GM18502 (cell line): ENCODE results near the gene RAPGEF4.
"Not testable (repeated sequence)": the region's sequence is repeated elsewhere in the genome, so short reads cannot be mapped to it uniquely, and the experiment has no call there.

Experiments
- ATAC-seq: cut with Tn5 transposase; IDR thresholded peaks from one replicate; pipeline ENCODE4 v1.9.1; 2021; ENCODE audit warnings: mild to moderate bottlenecking; ENCODE audit not compliant: unreplicated experiment, poor library complexity

Gene RAPGEF4

DNA sequence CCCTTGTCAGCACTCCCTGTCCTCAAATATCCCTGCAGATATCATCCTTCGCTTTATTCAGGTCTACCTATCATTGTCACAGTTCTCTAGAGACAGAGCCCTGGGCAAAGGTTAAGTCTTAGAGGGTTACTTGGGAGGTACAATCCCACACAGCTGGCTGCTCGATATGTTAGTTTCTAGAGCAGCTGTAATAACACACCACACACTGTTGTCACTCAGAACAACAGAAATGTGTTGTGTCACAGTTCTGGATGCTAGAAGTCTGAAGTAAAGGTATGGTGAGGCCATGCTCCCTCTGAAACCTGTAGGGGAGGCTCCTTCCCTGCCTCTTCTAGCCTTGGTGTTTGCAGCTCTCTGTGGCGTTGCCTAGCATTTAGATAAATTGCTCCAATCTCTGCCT is 9.9 kb upstream of the RAPGEF4 start:
- no peak for ATAC-seq

- no peak for ATAC-seq
Observed at GRCh38 chr2:172726172-172726735, 9.4 kb upstream of the RAPGEF4 start.

GRCh38 chr2:172730411-172730810 is 5.2 kb upstream of the RAPGEF4 start:
- ATAC-seq, result no peak

DNA sequence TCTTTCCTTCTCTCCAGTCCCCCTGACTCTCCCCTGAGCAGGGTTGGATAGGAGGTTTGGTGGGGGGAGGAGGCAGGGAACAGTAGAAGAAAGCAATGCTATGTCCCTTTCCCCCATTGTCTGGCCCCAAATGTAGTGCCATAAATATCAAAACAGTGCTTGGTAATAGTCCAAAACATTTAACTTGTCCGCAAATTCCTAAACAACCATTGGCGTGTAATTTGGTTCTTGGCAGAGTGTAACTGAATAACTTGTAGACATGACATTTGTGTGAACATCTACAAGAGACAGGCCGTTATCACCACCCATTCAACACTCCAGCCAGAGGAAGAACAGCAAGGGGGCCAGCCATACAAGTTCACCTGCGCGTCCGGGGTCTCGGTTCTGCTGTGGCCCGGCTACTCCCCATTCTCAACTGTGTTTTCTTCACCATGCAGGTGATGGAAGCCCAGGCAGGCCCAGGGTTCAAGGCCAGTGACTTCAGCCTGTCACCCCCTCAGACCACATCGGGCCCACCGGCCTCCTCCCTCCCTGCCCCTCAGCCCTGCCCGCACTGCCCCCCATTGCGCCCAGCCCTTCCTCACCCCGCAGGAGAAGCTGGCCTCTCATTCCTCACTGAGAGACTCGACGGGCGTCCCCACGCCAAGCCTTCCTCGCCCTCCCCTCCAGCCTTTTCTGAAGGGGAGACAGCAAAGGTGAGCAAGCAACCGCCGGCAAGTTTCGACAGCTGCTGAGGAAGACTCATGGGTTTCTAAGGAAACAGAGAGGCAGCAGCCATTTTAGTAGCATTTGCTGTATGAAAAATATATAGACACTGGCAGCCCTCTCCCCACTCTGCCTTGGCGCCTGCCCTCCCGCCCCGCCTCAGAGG is 699 bp upstream of the RAPGEF4 start:
- ATAC-seq, result no peak

DNA sequence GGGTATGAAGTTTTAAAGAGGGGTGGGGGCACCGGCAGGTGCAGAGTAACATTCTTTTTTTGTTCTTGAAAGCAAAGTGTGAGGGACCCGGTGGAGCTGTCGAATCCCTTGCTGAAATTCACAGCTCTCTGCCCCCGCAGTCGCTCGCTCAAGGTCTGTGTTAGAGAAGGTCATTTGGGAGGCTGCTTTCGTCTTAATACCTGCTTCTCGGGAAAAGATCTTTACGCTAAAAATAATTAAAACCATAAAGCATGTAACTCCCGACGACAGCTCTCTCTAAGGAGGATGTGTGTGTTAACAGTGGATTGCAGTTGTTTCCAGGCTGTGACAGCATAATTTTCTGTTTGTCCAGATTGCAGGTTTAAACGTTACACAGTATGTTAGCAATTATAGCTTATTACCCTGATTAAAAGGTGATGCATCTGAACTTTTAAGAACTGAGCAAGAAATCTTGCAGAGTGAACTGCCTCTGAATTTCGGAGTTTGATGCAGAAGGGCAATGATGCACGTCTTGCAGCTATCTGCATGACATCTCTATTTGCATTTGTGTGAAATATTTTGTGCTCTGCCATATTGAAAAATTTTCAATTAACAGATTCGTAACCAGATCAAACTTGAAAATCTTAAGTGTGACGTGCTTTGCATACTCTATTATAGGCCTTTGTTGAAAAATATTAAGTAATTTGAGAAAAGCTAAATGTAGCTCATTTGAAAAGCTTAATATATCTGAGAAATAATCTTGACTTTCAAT is 954 bp downstream of the RAPGEF4 start:
- no peak for ATAC-seq

DNA sequence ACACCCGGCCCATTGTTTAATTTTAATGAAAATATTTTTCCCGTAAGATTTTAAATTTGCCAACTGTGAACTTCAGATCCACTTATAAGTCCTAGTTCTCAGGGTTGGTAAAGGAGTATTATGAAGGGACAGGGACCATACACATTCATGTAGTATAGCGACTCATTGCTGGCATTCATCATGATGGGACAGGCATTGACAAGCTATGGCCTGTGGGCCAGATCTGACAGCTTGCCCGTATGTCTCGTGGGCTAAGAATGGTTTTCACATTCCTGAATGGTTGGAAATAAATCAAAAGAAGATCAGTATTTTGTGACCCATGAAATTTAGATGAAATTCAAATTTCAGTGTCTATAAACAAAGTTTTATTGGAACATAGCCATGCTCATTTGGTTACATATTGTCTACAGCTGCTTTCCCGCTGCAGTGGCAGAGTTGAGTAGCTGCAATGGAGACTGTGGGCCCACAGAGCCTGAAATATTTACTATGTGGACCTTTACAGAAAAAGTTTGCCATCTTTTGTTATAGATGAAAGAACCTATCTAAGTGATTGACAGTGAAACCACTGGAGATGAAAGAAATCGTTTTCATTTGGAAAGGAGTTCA is 4.1 kb downstream of the RAPGEF4 start:
- ATAC-seq, result no peak

- no peak for ATAC-seq
Observed at GRCh38 chr2:172740856-172741255, 5.2 kb downstream of the RAPGEF4 start.

DNA sequence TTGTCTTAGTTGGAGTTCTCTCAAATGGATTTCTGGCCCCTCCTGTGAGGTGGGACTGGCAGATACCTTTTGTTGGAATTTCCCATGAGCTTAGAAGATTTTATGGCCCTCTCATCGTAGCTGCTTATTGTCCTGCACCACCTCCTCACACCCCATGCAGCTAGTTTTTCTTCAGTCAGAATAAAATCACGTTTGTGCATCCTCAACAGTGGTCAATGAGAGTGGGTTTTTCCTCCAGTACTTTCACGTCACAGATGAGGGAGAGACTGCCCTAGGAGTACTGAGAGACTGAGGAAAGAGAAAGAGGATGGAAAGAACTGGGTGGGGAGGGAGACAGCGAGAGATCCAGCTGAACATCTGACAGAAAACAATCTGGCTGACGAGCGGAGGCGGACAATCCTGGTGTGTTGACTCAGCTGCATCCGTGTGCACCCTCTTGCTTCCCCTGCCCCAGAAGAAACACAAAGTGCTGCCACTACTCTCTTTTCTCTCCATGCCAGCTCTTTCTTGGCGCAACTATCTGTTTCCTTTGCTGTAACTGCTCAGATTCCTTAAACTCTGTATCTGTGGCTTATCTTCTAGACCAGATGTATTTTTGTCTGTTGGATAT is 7.4 kb downstream of the RAPGEF4 start:
- ATAC-seq, result no peak

DNA sequence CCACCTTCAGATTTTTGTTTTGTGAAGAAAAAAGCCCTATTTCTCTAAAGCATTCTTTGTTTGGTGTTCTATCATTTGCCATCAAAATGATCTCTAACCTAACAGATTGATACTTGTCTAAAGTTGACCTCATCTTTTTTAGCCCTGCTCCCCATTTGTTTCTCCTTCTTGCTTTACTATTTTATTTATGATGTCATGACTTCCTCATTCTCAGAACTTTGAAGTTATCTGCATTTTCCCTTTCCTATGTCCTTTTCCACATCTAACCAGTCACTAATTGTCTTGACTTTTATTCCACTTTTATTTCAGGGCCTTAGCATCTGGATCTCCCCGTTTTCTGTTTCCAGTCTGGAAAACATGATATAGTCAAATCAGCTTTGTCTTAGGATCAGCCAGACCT is 8.3 kb downstream of the RAPGEF4 start:
- no peak for ATAC-seq

DNA sequence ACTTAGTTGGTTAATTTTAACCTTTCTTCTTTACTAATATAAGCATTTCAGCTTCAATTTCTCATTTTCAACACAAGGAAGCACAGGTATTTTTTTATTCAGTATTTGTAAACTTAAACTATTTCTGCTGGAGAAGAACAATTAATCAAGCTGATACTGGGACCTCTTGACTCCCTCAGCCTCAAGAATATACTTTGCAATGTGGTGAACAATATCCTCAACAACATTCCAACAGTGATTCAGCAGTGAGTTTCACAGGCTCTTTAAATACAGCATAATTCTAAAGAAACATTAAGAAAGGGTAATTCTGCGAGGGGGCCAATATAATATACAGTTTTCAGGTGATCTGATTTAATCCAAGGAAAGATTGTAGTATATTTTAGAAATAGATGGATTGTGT is 10.0 kb downstream of the RAPGEF4 start:
- no peak for ATAC-seq

- not testable (repeated sequence) for ATAC-seq
Observed at GRCh38 chr2:172748543-172748942, 12.9 kb downstream of the RAPGEF4 start.

GRCh38 chr2:172749388-172749787 is 13.7 kb downstream of the RAPGEF4 start:
- no peak for ATAC-seq

GRCh38 chr2:172751564-172751963 is 15.9 kb downstream of the RAPGEF4 start:
- ATAC-seq, result no peak

DNA sequence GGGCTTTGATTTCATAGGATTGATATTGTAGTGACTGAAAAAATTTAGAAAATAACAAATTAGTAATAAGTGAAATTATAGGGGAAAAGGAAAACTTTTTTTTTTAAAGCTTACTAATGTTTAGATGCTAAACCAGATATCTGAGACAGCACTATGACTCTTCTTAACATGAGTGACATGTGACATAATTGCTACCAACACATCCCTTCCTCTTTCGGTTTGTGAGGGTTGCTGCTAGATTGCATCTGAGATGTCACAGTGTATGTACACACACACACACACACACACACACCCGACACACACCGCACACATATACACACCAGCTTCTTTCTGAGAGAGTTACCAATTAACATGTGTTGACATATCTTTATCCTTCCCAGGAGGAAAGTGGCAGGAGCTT is 18.0 kb downstream of the RAPGEF4 start:
- ATAC-seq, result no peak

DNA sequence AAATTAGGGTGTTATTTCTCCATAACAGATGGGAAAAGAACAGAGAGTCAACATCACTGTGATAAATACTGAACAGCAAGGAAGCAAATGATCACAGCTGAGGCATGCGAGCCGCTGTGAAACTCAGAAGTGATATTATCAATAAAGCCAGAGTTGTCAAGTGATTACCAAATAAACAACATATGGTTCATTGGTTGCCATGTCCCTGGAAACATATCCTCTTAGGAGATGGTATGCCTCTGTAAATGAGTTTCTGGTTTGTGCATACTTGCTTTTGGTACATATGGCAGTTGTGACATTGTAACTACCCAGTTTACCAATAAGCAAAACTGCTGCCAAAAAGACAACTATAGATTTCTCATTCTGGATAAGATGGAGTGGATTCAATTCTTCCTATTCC is 23.8 kb downstream of the RAPGEF4 start:
- ATAC-seq, result no peak

GRCh38 chr2:172761306-172761705 is 25.7 kb downstream of the RAPGEF4 start:
- ATAC-seq, result no peak

GRCh38 chr2:172762574-172762973 is 26.9 kb downstream of the RAPGEF4 start:
- ATAC-seq, result no peak

DNA sequence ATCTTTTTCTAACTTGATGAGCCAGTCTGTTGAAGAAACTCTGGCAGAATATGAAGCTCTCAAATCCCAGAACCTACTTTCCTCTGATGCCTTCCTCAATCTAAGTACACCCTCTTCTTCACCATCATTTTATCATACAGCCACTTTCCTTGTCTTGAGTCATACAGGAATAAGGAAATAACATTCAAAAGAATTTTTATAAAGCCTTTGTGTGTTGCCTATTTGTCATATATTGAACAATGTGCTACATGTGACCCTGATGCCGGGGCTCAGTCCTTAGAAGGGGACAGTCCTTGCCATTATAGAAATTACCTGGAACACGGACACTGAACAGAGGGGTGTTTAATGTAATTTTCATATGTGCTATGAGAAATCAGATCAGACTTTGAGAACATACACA is 27.4 kb downstream of the RAPGEF4 start:
- no peak for ATAC-seq

DNA sequence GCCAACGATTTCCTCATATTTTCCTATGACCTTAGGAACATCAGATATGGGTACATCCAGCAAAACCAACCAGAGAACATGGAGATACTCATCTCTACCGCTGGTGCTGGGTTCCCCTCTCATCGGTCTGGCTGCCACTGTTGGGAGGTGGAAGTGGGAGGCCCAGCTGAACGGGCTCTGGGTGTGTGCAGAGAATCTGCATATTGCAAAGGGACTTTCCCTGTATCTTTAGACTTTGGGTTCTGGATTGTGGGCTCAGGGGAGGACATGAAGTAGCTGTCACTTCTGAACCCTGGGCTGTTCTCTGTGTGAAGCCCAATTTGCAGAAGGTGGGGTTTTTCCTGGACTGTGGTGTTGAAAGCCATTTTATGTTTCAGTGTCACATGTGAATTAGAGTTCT is 30.0 kb downstream of the RAPGEF4 start:
- ATAC-seq, result no peak

DNA sequence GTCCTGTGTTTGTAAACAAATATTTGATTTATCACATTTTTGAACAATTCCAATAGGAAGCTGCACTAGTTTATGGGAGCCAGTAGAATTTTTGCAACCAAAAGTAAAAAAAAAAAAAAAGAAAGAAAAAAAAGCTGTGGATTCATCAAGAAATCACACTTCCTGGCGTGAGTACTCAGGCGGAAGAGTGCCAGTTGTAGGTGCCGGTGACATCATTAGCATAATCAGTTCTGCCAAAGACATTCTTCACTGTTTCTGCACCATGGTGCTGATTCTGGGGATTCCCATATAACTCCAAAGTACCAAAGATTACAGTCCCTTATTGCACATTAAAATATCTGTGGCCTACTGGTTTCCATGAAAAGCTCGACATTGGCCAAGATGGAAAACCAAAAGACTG is 32.8 kb downstream of the RAPGEF4 start:
- ATAC-seq, result no peak

DNA sequence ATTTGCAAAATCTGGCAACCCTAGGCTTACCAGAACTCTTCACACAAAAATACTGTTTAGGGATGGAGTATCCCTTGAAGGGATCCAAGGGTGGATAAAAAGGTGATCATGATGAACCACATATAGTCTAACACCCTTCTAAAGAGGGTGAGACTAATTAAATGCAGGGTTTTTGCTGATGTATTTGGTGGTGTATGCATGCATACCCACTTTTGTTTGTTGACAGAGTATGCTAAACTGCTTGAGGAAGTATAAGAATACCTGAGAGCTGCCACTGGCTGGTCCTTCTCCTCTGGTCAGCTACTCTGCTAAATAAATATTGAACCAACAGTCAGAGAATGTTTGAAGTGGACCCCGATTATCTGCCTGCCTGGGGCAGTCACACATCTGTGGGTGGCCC is 34.2 kb downstream of the RAPGEF4 start:
- no peak for ATAC-seq
